Nucleus accumbens (tissue), 56 donors: ENCODE data around the gene SGPL1.
A peak's percentile ranks its signal among the peaks of the same experiment; 100 is the strongest.

Experiments
- DNase-seq, 56 donors: peaks; one replicate each; lab custom pipeline; 2025; lab: John Stamatoyannopoulos, UW

SGPL1 gene

GRCh38 chr10:70901276-70901878, 85.6 kb downstream of the SGPL1 start:
- no peak for DNase-seq

DNA sequence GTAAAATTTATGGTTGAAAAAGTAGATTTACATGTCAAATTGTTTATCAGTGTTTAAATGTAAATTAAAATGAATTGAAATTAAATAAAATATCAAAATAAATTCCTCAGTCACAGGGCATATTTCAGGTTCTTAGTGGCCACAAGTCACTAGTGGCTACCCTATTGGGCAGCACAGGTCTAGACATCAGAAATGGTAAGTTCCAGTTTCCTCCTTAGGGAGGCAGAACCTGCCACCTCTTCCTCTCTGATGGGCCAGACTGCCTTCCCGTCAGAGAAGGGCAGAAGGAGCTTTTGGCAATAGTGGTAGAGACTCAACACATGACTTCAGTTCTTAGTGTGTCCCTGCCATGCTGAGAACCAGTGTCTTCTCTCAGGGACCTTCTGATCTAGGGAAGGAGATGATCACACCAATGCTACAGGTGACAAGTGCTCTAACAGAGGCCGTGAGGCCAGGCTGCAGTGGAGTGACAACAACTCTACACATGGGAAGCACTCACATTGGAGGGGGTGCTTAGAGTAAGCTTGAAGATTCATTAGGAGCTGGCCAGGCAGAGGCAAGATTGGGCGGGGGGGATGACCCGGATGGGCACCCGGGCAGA, 87.0 kb downstream of the SGPL1 start:
- DNase-seq, result no peak

GRCh38 chr10:70903262-70903921, 87.6 kb downstream of the SGPL1 start:
- DNase-seq, result peak in 37 of 56 donors; percentile 6 to 74 (median 28)

DNA sequence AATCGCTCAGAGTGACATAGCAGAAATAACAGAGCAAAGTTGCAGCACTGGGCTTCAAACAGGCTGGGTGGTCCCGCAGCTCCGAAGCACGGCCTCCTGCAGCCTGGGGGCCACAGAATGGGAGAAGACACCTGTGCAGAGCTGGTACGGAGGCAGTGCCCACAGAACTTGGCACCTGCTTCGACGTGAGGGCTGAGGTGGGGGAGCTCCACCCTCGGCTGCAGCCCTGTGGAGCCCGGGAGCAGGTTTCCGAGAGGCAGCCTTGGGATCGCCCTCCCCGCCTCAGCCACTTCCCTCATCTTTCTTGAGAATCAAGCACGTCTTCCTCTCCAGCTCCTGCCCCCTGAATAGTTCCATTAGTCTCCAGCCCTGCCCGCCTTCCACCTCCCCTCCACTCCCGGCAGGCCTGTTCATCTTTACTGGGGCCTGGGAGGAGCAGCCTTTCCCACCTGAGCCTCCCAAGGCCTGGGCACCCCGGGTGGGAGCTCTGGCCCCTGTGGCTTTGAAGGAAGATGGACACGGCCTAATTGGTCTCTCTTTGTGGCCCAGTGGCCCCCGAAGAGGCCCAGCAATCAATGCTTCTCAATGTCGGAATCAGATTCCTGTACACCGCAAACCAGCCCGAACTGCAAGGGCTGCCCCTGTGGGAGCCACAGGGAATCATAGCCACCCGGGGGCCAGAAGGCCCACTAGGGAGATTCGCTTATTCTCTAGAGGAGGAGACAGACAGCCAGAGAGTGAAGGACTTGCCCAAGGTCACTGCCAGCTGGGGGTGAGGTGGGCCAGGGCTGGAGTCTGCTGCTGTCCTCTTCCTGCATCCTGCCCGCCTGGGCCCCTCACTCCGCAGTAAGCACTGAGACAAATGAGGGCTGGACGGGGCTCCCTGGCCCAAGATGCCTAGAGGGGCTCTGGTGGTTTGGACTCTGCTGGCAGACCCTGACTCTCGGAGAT, 89.6 kb downstream of the SGPL1 start:
- no peak for DNase-seq

DNA sequence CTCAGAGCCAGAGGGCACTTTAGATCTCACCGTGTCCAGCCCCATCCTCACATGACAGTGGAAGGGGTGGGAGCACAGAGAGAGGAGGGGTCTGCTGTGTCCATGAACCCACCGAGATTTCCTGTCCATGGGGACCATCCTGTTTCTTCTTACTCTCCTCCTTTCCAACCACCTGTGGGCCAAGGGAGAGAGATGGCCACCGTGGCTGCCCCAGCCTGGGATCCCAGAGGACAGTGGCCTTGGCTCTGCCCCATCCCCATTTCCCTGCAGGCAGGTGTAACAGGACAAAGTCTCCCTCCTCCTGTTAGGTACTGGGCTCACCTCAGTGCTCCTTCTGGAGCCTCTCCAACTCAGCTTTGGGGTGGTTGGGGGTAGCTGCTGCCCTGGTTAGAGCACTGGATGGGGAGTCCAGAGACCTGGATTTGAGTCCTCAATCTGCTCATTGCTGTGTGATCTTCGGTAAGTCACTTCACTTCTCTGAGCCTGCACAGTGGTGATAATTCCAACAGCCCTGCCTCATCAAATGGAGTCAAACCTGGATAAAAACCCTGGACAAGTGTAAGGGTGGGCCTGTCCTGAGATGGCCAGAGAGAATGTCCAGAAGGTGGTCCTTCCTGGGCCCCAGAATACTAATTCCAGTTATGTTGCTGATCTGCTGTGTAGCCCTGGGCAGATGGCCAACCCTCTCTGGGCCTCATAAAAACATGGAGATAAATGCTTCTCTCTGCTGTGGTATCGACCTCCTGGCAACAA, 90.5 kb downstream of the SGPL1 start:
- no peak for DNase-seq

- no peak for DNase-seq
These were observed 91.3 kb downstream of the SGPL1 start for GRCh38 chr10:70906953-70907636.

GRCh38 chr10:70907637-70908405, 92.1 kb downstream of the SGPL1 start:
- no peak for DNase-seq

DNA sequence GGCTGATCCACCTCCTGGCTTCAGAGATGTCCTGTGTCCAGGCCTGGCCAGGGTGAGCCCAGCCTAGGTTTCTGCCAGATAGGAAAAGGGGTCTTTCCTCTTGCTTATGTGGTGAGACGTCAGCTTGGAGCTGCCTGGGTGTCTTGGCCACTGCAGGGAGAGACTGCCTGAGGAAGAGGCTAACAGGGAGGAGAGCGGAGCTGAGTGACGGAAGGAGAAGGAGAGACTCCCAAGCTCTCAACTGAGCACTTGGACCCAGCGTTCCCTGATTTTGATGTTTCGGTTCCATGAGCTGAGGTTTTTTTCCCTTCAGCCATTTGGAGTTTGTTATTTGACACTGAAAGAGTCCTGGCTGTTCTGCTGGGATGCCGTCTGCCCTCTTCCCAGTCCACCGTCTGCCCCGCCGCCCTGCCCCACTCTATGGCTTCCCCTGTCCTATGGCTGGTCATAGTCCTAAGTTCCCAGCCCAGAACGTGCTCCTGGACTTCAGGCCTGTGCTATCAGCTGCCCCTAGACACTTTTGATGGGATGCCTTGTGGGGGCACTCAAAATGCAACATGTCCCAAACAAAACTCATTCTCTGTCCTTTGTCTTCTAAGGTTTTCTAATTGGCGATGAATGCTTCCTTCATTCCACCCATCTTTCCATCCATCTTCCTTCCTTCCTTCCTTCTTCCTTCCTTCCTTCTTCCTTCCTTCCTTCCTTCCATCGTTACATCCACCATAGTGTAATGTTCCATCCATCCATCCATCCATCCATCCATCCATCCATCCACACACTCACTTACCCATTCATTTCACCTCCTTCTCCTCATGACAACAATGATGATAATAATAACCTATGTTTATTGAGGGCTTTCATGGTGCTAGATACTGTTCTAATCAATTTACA, 92.9 kb downstream of the SGPL1 start:
- no peak for DNase-seq

DNA sequence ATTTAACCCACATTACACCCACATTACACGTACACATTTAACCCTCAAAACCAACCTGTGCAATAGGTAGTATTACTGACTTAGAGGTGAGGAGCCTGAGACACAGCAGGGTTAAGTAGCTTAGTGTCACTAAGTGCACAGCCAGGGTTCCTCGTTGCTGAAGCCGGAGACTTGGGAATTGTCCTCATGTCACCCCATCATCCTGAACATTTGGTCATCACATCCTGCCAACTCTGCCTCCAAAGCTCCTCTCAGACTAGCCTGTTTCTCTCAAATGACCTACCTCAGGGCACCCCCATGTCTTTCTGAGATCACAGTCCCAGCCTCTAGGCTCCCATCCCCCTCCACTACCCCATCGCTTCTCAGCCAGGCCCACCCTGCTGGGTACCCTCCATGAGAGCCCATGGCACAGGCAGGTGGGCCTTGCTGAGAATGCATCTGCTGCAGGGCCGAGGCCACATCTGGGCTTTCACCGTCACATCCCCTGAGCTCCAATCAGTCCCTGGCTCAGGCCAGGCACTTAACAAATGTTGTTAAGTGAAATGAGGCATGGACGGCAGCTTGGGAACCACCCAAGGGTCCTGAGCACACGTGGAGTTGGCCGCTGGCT, 93.7 kb downstream of the SGPL1 start:
- no peak for DNase-seq

DNA sequence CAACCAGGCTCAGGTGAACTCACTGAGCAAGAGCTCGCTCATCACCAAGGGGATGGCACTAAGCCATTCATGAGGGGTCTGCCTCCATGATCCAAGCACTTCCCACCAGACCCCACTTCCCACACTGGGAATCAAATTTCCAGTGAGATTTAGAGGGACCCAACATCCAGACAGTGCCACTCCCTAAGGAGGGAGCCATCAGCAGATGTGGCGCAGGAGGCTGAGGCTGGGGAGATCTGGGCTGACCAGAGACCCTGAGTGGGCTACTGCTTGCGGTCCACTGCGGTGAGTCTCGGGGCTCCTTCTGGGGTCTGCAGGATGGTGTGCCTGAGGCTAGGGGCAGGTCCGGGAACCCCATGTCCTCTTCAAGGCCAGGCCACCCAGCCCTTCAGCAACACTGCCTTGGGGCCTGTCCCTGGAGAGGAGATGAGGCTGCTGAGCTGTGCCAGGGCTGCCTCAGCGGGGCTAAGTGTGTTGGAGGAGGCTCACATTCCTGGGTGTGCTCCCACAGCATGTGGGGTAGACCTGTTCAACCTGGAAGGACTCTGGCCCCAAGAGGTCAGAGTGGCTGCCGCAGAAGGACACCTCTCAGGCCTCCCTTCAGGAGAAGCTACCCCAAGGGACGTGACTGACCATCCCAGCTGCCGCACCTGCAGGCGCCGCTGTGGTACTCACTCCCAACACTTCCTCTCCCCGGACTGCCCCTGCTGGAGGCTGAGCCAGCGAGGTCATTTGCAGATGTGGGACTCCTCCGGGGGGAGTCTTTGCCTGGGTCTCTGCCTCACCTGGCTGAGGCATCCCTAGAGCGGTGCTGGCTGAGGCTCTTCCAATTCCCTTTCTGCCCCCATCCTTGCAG, 95.0 kb downstream of the SGPL1 start:
- DNase-seq, result no peak

DNA sequence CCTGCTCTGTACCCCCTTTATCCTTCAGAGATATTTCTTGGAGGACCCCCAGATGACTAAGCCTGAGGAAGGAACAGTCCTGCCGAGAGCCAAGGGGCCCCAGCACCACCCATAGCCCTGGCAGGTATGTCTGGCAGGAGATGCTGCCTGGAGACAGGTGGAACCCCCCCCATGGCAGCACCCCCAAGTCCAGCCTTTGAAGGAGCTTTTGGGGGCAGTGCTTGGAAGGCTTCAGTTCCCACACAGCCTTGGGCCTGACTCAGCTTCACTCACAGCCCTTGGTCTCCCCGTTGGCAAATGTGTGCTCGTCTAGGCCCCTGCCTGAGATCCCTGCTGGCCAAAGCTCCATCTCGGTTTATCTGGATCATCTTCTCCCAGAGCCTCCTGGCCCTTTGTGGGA, 95.6 kb downstream of the SGPL1 start:
- no peak for DNase-seq

GRCh38 chr10:70912556-70912955, 96.8 kb downstream of the SGPL1 start:
- no peak for DNase-seq

DNA sequence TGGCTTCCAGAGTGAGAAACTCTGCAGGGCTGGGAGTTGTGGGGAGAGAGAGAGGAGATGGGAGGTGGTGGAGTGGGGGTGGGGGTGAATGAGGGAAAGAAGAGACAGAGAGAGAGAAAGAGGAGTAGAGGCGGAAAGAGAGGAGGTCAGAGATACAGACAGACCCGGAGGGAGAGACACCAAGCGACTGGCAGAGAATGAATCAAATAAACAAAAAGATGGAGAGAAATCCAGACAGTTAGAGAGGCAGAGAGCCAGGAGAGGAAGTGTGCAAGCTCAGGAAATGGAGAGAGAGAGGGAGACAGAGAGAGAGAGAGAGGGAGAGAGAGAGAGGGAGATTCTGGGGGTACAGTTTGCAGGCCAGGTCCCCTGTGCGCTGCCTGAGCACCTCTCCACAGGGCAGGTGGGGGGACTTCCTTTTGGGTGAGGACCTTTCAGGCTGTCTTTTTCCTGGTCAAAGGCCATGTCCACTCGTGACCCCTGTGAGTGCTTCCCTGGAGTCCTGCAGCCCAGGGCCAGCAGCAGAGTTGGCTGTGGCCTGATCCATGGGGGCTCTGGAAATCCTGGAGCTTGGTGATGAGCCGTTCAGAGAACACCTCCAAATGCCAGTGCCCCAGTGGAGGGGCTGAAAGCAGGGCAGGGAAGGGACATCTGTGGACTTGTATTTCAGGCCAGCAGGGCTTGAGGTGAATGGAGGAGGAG, 97.6 kb downstream of the SGPL1 start:
- no peak for DNase-seq

GRCh38 chr10:70913893-70914240, 98.1 kb downstream of the SGPL1 start:
- no peak for DNase-seq

DNA sequence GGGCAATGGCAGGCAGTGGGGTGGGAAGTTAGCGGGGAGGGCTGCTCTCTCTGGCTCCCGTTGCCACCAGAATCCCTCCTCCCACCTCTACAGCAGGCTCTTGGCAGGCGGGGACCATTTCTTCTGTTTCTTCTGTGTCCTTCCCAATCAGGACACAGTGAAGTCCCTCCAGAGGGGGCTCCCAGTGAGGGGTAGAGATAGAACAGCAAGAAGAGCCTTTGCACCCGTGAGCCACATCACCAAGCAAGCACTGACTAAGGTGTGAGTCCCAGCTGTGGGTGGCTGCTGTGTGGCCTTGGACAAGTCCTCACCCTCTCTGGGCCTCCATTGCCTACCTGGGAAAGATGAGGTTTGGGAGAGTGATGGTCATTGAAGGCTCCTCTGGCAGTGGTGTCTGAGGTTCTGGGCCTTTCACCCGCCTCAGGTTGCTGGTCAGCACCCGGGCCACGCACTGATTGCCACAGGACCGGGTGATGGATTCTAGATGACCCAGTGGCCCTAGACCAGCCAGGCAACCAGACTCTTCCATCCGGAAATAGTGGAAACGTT, 98.6 kb downstream of the SGPL1 start:
- no peak for DNase-seq

DNA sequence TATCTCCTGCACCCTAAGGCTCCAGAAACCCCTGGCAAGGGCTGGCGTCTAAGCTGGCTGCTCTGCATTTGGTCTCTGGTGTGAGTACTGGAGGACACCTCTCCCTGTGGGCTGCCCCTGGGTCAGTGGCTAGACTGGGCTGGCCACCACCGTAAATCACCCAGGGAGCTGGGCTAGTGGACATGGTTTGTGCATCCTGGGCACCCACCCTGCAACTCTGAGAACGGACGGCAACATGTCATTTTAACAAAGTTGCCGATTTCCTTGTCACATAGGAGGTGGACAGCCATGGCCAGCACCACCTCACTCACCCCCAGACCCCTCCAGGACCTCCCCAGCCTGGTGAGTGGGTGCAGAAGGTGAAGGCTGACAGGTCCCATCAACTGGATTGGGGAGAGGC, 99.5 kb downstream of the SGPL1 start:
- no peak for DNase-seq
